ENCODE measurements around the gene HOMER2. TPM values are rescaled to one million over a fixed set of nuclear protein-coding genes. Genes with fewer than 3 reads are reported as not detected.
"Not testable (repeated sequence)": the region's sequence is repeated elsewhere in the genome, so short reads cannot be mapped to it uniquely, and the experiment has no call there.

Gene HOMER2
- polyA plus RNA-seq, 1 experiment, result 0.83 TPM

DNA sequence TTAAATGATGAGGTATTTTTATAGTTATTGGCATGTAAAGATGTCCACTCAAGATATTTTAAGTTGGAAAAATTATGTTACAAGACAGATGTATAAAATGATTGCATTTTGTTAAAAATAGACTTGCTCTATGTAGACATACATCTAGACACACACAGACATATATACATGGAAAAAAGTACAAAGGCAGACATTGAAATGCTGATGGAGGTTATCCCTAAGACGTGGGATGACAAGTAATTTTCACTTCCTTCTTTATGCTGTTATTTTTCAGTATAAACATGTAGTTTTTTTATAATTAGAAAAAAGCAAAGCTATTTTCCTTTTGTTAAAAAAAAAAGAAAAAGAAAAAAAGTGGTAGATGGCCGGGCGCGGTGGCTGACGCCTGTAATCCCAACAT lies 7.2 kb downstream of the HOMER2 start:
- H3K4me3 ChIP-seq (ENCODE audit: low read depth, low read length), result no peak overlapping the region
- no peak for DNase-seq (ENCODE audit: low read depth)
- no peaks in the 10 kb centered on the region for H3K36me3 ChIP-seq (ENCODE audit: control insufficient read depth, insufficient read depth, low read length)
- H3K27me3 ChIP-seq (ENCODE audit: control insufficient read depth, insufficient read depth, low read length), result peaks cover 3% of the 10 kb centered on the region
- TF ChIP-seq, protein P1, sequence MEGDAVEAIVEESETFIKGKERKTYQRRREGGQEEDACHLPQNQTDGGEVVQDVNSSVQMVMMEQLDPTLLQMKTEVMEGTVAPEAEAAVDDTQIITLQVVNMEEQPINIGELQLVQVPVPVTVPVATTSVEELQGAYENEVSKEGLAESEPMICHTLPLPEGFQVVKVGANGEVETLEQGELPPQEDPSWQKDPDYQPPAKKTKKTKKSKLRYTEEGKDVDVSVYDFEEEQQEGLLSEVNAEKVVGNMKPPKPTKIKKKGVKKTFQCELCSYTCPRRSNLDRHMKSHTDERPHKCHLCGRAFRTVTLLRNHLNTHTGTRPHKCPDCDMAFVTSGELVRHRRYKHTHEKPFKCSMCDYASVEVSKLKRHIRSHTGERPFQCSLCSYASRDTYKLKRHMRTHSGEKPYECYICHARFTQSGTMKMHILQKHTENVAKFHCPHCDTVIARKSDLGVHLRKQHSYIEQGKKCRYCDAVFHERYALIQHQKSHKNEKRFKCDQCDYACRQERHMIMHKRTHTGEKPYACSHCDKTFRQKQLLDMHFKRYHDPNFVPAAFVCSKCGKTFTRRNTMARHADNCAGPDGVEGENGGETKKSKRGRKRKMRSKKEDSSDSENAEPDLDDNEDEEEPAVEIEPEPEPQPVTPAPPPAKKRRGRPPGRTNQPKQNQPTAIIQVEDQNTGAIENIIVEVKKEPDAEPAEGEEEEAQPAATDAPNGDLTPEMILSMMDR (IDR thresholded peaks at IDR 0.05; ENCODE audit: insufficient read depth, low read depth, low read length), result no peak
- ChIA-PET CTCF (no interaction called here), POLR2A (no interaction called here)

DNA sequence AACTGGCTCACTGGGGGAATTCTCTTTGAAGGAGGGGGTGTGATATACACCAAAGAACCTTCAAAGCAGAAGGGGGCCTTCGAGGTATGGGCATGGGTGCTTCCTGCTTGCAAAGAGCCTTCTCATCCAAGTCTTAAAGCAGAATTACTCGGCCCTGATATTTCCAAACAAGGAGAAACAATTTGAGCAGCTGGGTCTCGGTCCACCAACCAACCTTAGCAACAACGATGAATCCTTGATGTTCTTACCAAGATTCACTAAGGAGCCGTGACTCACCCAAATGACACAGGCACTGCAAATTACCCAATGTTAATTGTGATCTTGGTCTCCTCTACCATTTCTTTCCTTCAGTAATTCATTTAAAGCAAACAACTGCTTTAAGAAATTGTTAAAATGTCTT lies 7.7 kb downstream of the HOMER2 start:
- DNase-seq (ENCODE audit: low read depth), result no peak
- TF ChIP-seq, protein P1 (IDR thresholded peaks at IDR 0.05; ENCODE audit: insufficient read depth, low read depth, low read length), result no peak
- H3K36me3 ChIP-seq (ENCODE audit: control insufficient read depth, insufficient read depth, low read length), result no peaks in the 10 kb centered on the region
- no peaks in the 10 kb centered on the region; the same call in 1 of the 2 replicates for H3K27me3 ChIP-seq (ENCODE audit: control insufficient read depth, insufficient read depth, low read length)
- no peak overlapping the region for H3K4me3 ChIP-seq (ENCODE audit: low read depth, low read length)
- POLR2A ChIA-PET, result no interaction called here
- CTCF ChIA-PET, result no interaction called here

DNA sequence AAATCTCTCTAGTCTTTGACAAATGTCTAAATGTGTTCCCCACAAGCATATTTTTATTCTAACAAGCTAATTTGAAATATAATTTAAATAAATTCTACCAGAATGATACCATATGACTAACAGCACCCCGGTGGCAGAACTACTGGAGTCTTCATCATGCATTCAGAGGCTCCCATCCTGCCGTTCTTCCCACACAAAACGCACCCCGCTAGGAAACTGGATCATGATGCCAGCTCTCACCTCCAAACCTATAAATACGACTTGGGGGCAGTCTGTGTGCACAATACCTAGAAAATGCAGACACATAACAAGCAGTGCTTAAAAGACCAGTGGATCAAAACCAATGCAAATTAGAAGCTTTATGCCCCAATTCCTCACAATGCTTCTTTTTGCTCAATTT lies 8.5 kb downstream of the HOMER2 start:
- ChIA-PET CTCF (no interaction called here), POLR2A (no interaction called here)
- Histone ChIP-seq H3K27me3 (ENCODE audit: control insufficient read depth, insufficient read depth, low read length) (no peaks in the 10 kb centered on the region), H3K36me3 (ENCODE audit: control insufficient read depth, insufficient read depth, low read length) (no peaks in the 10 kb centered on the region), H3K4me3 (ENCODE audit: low read depth, low read length) (no peak overlapping the region)
- TF ChIP-seq, protein P1 (IDR thresholded peaks at IDR 0.05; ENCODE audit: insufficient read depth, low read depth, low read length), result no peak
- no peak for DNase-seq (ENCODE audit: low read depth)

DNA sequence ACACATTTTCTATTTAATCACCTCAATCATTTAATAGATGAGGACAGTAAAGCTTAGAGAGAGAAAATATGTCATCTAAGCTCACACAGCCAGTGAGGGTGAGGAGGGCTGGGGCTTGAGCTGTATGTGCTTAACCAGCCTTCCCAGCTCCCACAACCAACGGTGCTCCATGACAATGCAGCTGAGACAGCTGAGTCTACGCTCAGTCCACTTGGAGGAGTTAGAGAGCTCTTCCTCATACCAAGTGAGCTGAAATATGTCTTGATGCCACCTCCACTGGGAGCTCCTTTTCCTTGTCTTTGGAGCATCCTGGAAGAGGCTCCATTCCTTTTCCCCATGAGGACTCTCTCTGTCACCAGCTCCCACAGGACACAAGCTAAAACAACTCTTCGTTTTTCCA lies 9.3 kb downstream of the HOMER2 start:
- DNase-seq (ENCODE audit: low read depth), result no peak
- Histone ChIP-seq H3K36me3 (ENCODE audit: control insufficient read depth, insufficient read depth, low read length) (no peaks in the 10 kb centered on the region), H3K27me3 (ENCODE audit: control insufficient read depth, insufficient read depth, low read length) (no peaks in the 10 kb centered on the region), H3K4me3 (ENCODE audit: low read depth, low read length) (no peak overlapping the region)
- ChIA-PET POLR2A (no interaction called here), CTCF (no interaction called here)
- TF ChIP-seq, protein P1 (IDR thresholded peaks at IDR 0.05; ENCODE audit: insufficient read depth, low read depth, low read length), result no peak

DNA sequence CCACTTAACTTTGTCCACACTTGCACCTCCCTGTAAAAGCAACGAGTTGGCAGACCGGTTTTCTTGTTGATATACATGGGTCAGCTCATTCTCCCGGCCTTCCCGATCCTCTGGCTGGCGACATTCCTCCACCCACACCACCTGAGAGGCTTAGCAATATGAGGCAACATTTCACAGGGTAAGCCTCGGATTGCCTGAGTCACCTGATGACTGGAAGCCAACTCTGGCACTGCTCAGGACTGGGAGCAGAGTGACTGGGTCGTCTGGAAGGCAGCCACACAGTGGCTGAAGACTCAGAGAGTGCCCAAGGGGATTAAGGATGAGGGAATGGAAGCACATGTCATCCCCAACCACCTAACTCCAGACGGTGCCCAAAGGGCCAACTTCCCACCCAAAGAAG lies 9.8 kb downstream of the HOMER2 start:
- TF ChIP-seq, protein P1 (IDR thresholded peaks at IDR 0.05; ENCODE audit: insufficient read depth, low read depth, low read length), result no peak
- POLR2A ChIA-PET, result no interaction called here
- Histone ChIP-seq H3K36me3 (ENCODE audit: control insufficient read depth, insufficient read depth, low read length) (no peaks in the 10 kb centered on the region), H3K27me3 (ENCODE audit: control insufficient read depth, insufficient read depth, low read length) (no peaks in the 10 kb centered on the region), H3K4me3 (ENCODE audit: low read depth, low read length) (no peak overlapping the region)
- CTCF ChIA-PET, result no interaction called here
- no peak for DNase-seq (ENCODE audit: low read depth)

DNA sequence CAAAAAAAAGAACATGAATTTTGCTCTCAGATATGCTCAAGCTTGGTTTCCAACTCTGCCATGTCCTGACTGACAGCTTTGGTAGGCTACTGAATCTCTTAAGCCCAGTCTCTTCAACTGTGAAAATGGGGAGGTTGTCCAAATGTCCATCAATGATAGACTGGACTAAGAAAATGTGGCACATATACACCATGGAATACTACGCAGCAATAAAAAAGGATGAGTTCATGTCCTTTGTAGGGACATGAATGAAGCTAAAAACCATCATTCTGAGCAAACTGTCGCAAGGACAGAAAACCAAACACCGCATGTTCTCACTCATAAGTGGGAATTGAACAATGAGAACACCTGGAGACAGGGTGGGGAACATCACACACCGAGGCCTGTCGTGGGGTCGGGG lies 12.8 kb downstream of the HOMER2 start:
- POLR2A ChIA-PET; H3K36me3 ChIP-seq (ENCODE audit: control insufficient read depth, insufficient read depth, low read length); DNase-seq (ENCODE audit: low read depth); CTCF ChIA-PET; H3K4me3 ChIP-seq (ENCODE audit: low read depth, low read length); H3K27me3 ChIP-seq (ENCODE audit: control insufficient read depth, insufficient read depth, low read length): not testable (repeated sequence)

Data from BJ (cell line).